A549 treated with Mapracorat at 1 μM for 4 hours (cell line): ENCODE measurements around the gene MTCP1. TPM values are rescaled to one million over a fixed set of nuclear protein-coding genes. Genes with fewer than 3 reads are reported as not detected.

Source experiments
- total RNA-seq: library from RNA; stranded (reverse); fragments of 200-300 nt; extraction: Qiagen RNA extraction; gene quantifications from 5 replicates; pipeline ENCODE4 v1.2.3, GENCODE V29; 2022

MTCP1 gene
- 15.8 to 24.0 TPM (median 18.9 TPM) in 5 replicates for total RNA-seq

DNA sequence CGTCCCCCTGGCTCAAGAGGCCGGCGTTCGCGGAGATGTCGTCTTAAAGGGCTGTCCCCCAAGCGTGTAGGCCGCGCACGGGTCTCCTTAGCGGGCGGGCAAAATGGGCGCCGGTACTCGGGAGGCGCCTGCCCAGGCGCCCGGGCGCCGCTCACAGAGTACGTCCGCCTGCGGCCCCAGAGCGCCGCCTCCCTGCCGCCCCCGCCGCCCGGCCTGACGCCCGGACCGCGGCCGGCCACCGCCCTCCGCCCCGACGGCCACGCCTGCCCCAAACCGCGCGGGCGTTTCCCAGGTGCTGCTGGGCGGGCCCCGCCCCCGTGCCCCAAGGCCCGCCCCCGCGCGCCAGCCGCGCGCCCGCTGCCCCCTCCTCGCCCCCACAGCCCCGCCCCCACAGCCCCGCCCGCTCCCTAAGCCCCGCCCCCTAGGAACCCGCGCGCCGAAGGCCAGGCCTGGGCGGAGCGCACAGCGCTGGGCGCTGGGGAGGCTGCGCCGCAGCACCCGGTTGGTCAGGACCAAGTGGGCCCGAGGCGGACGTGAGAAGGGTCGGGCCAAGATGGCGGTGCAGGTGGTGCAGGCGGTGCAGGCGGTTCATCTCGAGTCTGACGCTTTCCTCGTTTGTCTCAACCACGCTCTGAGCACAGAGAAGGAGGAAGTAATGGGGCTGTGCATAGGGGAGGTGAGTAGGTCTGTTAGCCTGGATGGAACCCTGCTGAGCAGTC, at the start of gene MTCP1, which contains the start of the genes BRCC3 and CMC4:
TSS of gene MTCP1 (minus strand) at position 162 of the 719 bp plus-strand sequence. CDS start 5,126 bp downstream, outside the sequence.
TSS of gene BRCC3 (plus strand) at position 534 of the 719 bp plus-strand sequence. CDS start at position 554, 20 bp downstream.
TSS of gene CMC4 (minus strand) at position 162 of the 719 bp plus-strand sequence. CDS start 7,113 bp downstream, outside the sequence.

GRCh38 chrX:155026727-155027508, 44.0 kb downstream of the MTCP1 start, which contains the start of gene FUNDC2:
Gene FUNDC2, plus strand, starts transcription at chrX:155026844. Its CDS starts 95 bp downstream, at chrX:155026939.

GRCh38 chrX:155022585-155022984, 48.4 kb downstream of the MTCP1 start, which contains the start of gene F8:
Gene F8, minus strand, starts transcription at chrX:155022723. Its CDS starts 171 bp downstream, at chrX:155022552.

Other genes with a start within 250 kb of the MTCP1 start
- gene SMIM9, start 236.5 kb downstream of the MTCP1 start, total RNA-seq: not detected in 5 replicates
- 60.9 to 97.0 TPM (median 93.1 TPM) in 5 replicates for gene F8A1, start 184.8 kb downstream of the MTCP1 start, total RNA-seq
- 3.9 to 4.5 TPM (median 4.1 TPM) in 5 replicates for gene F8, start 48.4 kb downstream of the MTCP1 start, total RNA-seq
- gene FUNDC2, start 44.3 kb downstream of the MTCP1 start, total RNA-seq: 99.7 to 125 TPM (median 123 TPM) in 5 replicates
- gene CMC4, start within 50 bp of the MTCP1 start, total RNA-seq: 15.0 to 19.6 TPM (median 17.4 TPM) in 5 replicates
- gene BRCC3, start 372 bp upstream of the MTCP1 start, total RNA-seq: 23.6 to 28.1 TPM (median 25.5 TPM) in 5 replicates
- 47.0 to 67.0 TPM (median 49.1 TPM) in 5 replicates for gene VBP1, start 145.3 kb upstream of the MTCP1 start, total RNA-seq
- 0.43 to 0.80 TPM (median 0.69 TPM) in 5 replicates for gene RAB39B, start 193.4 kb upstream of the MTCP1 start, total RNA-seq